ENCODE data around the gene MYH15.

The MYH15 gene

GRCh38 chr3:108415661-108416060 is 94.7 kb downstream of the MYH15 start:
- DNase-seq (ENCODE audit: low read depth), result no peak

GRCh38 chr3:108414007-108414406 is 96.4 kb downstream of the MYH15 start:
- DNase-seq (ENCODE audit: low read depth), result no peak

- DNase-seq (ENCODE audit: low read depth), result no peak
These were observed 98.2 kb downstream of the MYH15 start for GRCh38 chr3:108412121-108412750.

GRCh38 chr3:108410531-108410984 is 99.8 kb downstream of the MYH15 start:
- DNase-seq (ENCODE audit: low read depth), result no peak

- no peak for DNase-seq (ENCODE audit: low read depth)
These were observed 100.6 kb downstream of the MYH15 start for GRCh38 chr3:108409800-108410178.

- DNase-seq (ENCODE audit: low read depth), result no peak
These were observed 101.3 kb downstream of the MYH15 start for GRCh38 chr3:108408883-108409799.

GRCh38 chr3:108407886-108408285 is 102.5 kb downstream of the MYH15 start:
- no peak for DNase-seq (ENCODE audit: low read depth)

GRCh38 chr3:108406661-108407206 is 103.7 kb downstream of the MYH15 start:
- DNase-seq (ENCODE audit: low read depth), result no peak

- no peak for DNase-seq (ENCODE audit: low read depth)
These were observed 104.2 kb downstream of the MYH15 start for GRCh38 chr3:108406063-108406660.

- no peak for DNase-seq (ENCODE audit: low read depth)
These were observed 106.0 kb downstream of the MYH15 start for GRCh38 chr3:108404368-108404767.

- no peak for DNase-seq (ENCODE audit: low read depth)
These were observed 106.6 kb downstream of the MYH15 start for GRCh38 chr3:108403686-108404345.

- DNase-seq (ENCODE audit: low read depth), result no peak
These were observed 107.2 kb downstream of the MYH15 start for GRCh38 chr3:108403198-108403597.

GRCh38 chr3:108401836-108402235 is 108.6 kb downstream of the MYH15 start:
- DNase-seq (ENCODE audit: low read depth), result no peak

- DNase-seq (ENCODE audit: low read depth), result no peak
These were observed 111.9 kb downstream of the MYH15 start for GRCh38 chr3:108398510-108398909.

GRCh38 chr3:108396336-108396735 is 114.1 kb downstream of the MYH15 start:
- DNase-seq (ENCODE audit: low read depth), result no peak

GRCh38 chr3:108394563-108394962 is 115.8 kb downstream of the MYH15 start:
- no peak for DNase-seq (ENCODE audit: low read depth)

- DNase-seq (ENCODE audit: low read depth), result no peak
These were observed 116.4 kb downstream of the MYH15 start for GRCh38 chr3:108394016-108394415.

GRCh38 chr3:108393128-108393900 is 117.1 kb downstream of the MYH15 start:
- DNase-seq (ENCODE audit: low read depth), result no peak

- no peak for DNase-seq (ENCODE audit: low read depth)
These were observed 118.3 kb downstream of the MYH15 start for GRCh38 chr3:108391917-108392593.

GRCh38 chr3:108389372-108389771 is 121.0 kb downstream of the MYH15 start:
- no peak for DNase-seq (ENCODE audit: low read depth)

Measured in stimulated activated CD4-positive, alpha-beta T cell treated with anti-CD3 and anti-CD28 coated beads, Interleukin-2, amount 100 ng/mL, for 4 hours (primary cell).